BLaER1 treated with 17β-estradiol and CSF1 and Interleukin-3, amounts not matched to agents 10 nM and 100 nM (cell line): ENCODE measurements around the gene KIAA1586.

ENCODE experiments used
- H3K27ac ChIP-seq, 11 experiments: shearing (Covaris generic); formaldehyde crosslinking; 2 replicates each; pipeline ENCODE4 v1.8.1; 2022
- H3K27me3 ChIP-seq, 11 experiments: shearing (Covaris generic); formaldehyde crosslinking; 2 replicates each; pipeline ENCODE4 v1.8.1; 2022
- H3K36me3 ChIP-seq, 11 experiments: shearing (Covaris generic); formaldehyde crosslinking; 2 replicates each; pipeline ENCODE4 v1.8.1; 2022
- H3K4me1 ChIP-seq, 10 experiments: shearing (Covaris generic); formaldehyde crosslinking; 2 replicates each; pipeline ENCODE4 v1.8.1; 2022
- H3K4me2 ChIP-seq, 11 experiments: shearing (Covaris generic); formaldehyde crosslinking; 2 replicates each; pipeline ENCODE4 v1.8.1; 2022
- H3K4me3 ChIP-seq, 10 experiments: shearing (Covaris generic); formaldehyde crosslinking; 2 replicates each; pipeline ENCODE4 v1.8.1; 2022
- H3K9ac ChIP-seq, 11 experiments: shearing (Covaris generic); formaldehyde crosslinking; 2 replicates each; pipeline ENCODE4 v1.8.1; 2022
- H3K9me3 ChIP-seq, 11 experiments: shearing (Covaris generic); formaldehyde crosslinking; replicated peaks in 1 of 11; 2 replicates each; pipeline ENCODE4 v1.8.1; 2022
- H4K20me1 ChIP-seq, 11 experiments: shearing (Covaris generic); formaldehyde crosslinking; 2 replicates each; pipeline ENCODE4 v1.8.1; 2022
- Cebpa-rat ChIP-seq, 11 experiments: shearing (Covaris generic); IDR thresholded peaks; 2 replicates each; pipeline ENCODE4 v1.8.1; 2022

Gene KIAA1586

DNA sequence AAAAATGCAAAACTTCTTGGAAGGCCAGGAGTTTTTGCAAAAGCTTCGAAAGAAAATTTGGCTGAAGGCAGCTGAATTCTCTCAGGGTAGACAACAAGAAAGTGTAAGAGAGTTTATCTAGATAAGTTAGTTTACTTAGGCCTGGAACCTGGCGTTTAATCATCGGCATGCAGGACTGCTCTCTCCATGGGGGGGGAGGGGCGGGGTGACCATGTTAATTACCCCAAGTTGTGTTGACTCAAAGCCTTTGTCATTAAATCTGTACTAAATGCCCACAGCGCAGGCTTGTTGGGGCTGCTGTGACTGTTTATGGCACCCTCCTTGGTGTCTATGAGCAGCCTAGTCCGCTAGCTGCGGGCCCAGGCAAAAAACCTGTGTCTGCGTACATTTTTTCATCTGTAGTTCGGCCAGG lies 23.4 kb downstream of the KIAA1586 start:
- no peak overlapping the region for H3K4me3 ChIP-seq
- H3K36me3 ChIP-seq, result peaks cover 21 to 53% (median 34%) of the 10 kb centered on the region in 11 experiments; a peak in 21 of 22 replicates
- no peak overlapping the region for H3K9ac ChIP-seq
- no peaks in the 10 kb centered on the region for H4K20me1 ChIP-seq
- TF ChIP-seq Cebpa-rat (IDR thresholded peaks at IDR 0.05), result no peak
- H3K4me1 ChIP-seq, result peaks cover 0 to 3% (median under 1%) of the 10 kb centered on the region in 10 experiments; a peak in 9 of 20 replicates
- H3K9me3 ChIP-seq, result no peaks in the 10 kb centered on the region
- H3K4me2 ChIP-seq, result no peak overlapping the region
- no peaks in the 10 kb centered on the region for H3K27me3 ChIP-seq
- H3K27ac ChIP-seq, result no peak overlapping the region

GRCh38 chr6:57072108-57072507 lies 25.6 kb downstream of the KIAA1586 start:
- H3K36me3 ChIP-seq, result peaks cover 5 to 32% (median 13%) of the 10 kb centered on the region in 11 experiments; a peak in 15 of 22 replicates
- no peak overlapping the region for H3K9ac ChIP-seq
- no peak overlapping the region for H3K27ac ChIP-seq
- no peak overlapping the region for H3K4me2 ChIP-seq
- no peak for TF ChIP-seq Cebpa-rat (IDR thresholded peaks at IDR 0.05)
- H4K20me1 ChIP-seq, result no peaks in the 10 kb centered on the region
- H3K27me3 ChIP-seq, result no peaks in the 10 kb centered on the region
- no peaks in the 10 kb centered on the region for H3K9me3 ChIP-seq
- no peak overlapping the region for H3K4me3 ChIP-seq
- no peaks in the 10 kb centered on the region for H3K4me1 ChIP-seq

DNA sequence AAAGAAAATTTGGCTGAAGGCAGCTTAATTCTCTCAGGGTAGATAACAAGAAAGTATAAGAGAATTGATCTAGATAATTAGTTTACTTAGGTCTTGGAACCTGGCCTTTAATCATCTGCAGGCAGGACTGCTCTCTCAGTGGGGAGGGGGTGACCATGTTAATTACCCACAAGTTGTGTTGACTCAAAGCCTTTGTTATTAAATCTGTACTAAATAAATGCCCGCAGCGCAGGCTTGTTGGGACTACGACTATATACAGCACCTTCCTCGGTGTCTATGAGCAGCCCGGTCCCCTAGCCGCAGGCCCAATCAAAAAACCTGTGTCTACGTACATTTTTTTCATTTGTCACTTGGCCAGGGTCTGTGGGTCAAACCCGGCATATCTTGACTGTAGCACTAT lies 27.9 kb downstream of the KIAA1586 start:
- no peak for TF ChIP-seq Cebpa-rat (IDR thresholded peaks at IDR 0.05)

DNA sequence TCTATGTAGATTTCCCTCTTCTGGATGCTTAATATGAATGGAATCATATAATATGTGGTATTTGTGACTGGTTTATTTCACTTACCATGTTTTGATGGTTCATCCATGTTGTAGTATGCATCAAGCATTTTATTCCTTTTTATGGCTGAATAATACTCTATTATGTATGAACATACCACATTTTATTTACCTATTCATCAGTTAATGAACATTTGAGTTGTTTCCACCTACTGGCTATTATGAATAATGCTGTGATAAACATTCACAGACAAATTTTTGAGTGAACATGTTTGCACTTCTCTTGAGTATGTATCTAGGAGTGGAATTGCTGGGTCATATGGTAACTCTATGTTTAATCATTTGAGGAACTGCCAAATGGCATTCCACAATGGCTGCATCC lies 28.6 kb downstream of the KIAA1586 start:
- no peaks in the 10 kb centered on the region for H3K4me1 ChIP-seq
- H3K27me3 ChIP-seq, result no peaks in the 10 kb centered on the region
- peaks cover 0 to 31% (median 18%) of the 10 kb centered on the region in 11 experiments; a peak in 16 of 22 replicates for H3K36me3 ChIP-seq
- no peak overlapping the region for H3K27ac ChIP-seq
- no peak overlapping the region for H3K4me3 ChIP-seq
- no peak overlapping the region for H3K9ac ChIP-seq
- H4K20me1 ChIP-seq, result no peaks in the 10 kb centered on the region
- H3K9me3 ChIP-seq, result peaks cover 10 to 16% (median 12%) of the 10 kb centered on the region in 11 experiments
- no peak for TF ChIP-seq Cebpa-rat (IDR thresholded peaks at IDR 0.05)
- no peak overlapping the region for H3K4me2 ChIP-seq

More for the DNA sequence above, 27.9 kb downstream of the KIAA1586 start:
- H3K4me3 ChIP-seq, result no peak overlapping the region
- H3K4me1 ChIP-seq, result no peaks in the 10 kb centered on the region
- no peak overlapping the region for H3K27ac ChIP-seq
- H3K4me2 ChIP-seq, result no peak overlapping the region
- peaks cover 4 to 10% (median 5%) of the 10 kb centered on the region in 11 experiments; a peak in 21 of 22 replicates for H3K9me3 ChIP-seq
- no peak overlapping the region for H3K9ac ChIP-seq
- H3K27me3 ChIP-seq, result no peaks in the 10 kb centered on the region
- H4K20me1 ChIP-seq, result no peaks in the 10 kb centered on the region
- peaks cover under 1 to 26% (median 12%) of the 10 kb centered on the region in 11 experiments; a peak in 17 of 22 replicates for H3K36me3 ChIP-seq

DNA sequence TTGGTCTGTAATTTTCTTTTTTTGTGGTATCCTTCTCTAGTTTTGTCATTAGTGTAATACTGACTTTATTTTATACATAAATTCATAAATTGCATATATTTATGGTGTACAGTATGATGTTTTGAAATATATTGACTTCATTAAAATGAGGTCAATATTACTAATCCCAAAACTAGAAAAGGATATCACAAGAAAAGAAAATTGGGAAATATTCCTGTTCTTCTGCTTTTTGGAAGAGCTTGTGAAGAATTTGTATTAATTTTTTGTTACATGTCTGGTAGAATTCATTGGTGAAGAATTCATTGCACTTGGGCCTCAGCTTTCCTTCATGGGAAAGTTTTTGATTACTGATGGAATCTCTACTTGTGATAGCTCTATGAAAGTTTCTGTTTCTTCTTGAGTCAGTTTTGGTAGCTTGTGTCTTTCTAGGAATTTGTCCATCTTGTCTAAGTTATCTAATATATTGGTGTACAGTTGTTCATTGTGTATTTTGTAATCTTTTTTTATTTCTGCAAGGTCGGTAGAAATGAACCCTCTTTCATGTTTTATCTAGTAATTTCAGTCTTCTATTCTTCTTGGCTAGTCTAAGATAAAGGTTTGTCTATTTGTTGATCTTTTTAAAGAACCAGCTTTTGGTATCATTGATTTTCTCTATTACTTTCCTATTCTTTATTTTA lies 32.2 kb downstream of the KIAA1586 start:
- H3K36me3 ChIP-seq, result peaks cover 0 to 30% (median 18%) of the 10 kb centered on the region in 11 experiments; a peak in 16 of 22 replicates
- H3K9me3 ChIP-seq, result peaks cover 17 to 23% (median 18%) of the 10 kb centered on the region in 11 experiments

DNA sequence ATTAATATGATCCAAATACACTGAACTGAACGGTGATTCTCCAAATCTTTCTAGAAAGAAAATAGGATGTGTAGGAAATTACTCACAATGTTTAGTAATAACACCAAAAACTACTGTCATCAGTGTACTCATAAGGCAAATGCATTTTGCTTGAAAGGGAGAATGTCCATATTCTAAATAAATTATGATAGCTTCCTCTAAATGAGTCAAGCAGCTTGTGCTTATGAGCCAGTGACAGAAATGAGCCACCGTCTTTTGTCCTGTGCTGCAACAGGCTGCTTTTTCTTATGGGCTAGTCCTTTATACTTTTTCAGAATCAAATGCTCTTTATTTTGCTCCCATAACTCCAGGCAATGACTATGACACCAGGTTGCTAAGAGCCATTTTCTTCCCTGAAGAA lies 39.0 kb downstream of the KIAA1586 start:
- Histone ChIP-seq H3K9me3 (peaks cover 0 to 5% (median 3%) of the 10 kb centered on the region in 11 experiments; a peak in 13 of 22 replicates), H4K20me1 (no peaks in the 10 kb centered on the region), H3K4me2 (no peak overlapping the region), H3K27ac (no peak overlapping the region), H3K36me3 (peaks cover 0 to 3% (median 0%) of the 10 kb centered on the region in 11 experiments; a peak in 2 of 22 replicates), H3K9ac (no peak overlapping the region), H3K4me1 (peaks cover 19 to 31% (median 25%) of the 10 kb centered on the region in 10 experiments), H3K27me3 (no peaks in the 10 kb centered on the region), H3K4me3 (no peak overlapping the region)
- no peak for TF ChIP-seq Cebpa-rat (IDR thresholded peaks at IDR 0.05)

More for the DNA sequence above, 32.2 kb downstream of the KIAA1586 start:
- Histone ChIP-seq H3K4me1 (peaks cover 9 to 19% (median 16%) of the 10 kb centered on the region in 10 experiments; a peak in 19 of 20 replicates), H3K4me2 (no peak overlapping the region), H3K9ac (no peak overlapping the region), H4K20me1 (no peaks in the 10 kb centered on the region), H3K27ac (no peak overlapping the region), H3K27me3 (no peaks in the 10 kb centered on the region), H3K4me3 (no peak overlapping the region)
- no peak for TF ChIP-seq Cebpa-rat (IDR thresholded peaks at IDR 0.05)

DNA sequence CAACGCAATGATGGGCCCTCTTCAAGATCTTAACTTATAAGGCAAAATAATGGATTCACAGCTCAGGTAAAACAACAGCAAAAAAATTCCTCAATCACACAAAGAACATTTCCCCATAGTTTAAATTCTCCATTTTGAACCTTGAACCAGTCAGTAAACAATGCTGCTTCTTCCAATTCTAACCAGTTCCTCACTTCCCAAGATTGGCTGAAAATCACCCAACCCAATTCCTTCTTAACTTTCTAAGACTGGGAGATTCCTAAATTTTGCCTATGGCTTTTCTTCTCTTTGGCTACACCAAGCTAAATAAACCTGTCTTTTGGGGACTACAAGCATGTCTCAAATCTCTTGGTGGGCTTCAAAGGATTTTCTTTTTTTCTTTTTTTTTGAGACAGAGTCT lies 40.4 kb downstream of the KIAA1586 start:
- Histone ChIP-seq H3K9ac (no peak overlapping the region), H3K9me3 (no peaks in the 10 kb centered on the region), H3K4me3 (no peak overlapping the region), H3K36me3 (peaks cover 1 to 6% (median 5%) of the 10 kb centered on the region in 11 experiments; a peak in 12 of 22 replicates), H3K4me1 (peaks cover 25 to 37% (median 30%) of the 10 kb centered on the region in 10 experiments), H4K20me1 (peaks cover 1 to 7% (median 5%) of the 10 kb centered on the region in 11 experiments; a peak in 20 of 22 replicates), H3K27me3 (no peaks in the 10 kb centered on the region), H3K27ac (no peak overlapping the region), H3K4me2 (no peak overlapping the region)
- no peak for TF ChIP-seq Cebpa-rat (IDR thresholded peaks at IDR 0.05)

GRCh38 chr6:57087916-57088315 lies 41.4 kb downstream of the KIAA1586 start:
- no peak for TF ChIP-seq Cebpa-rat (IDR thresholded peaks at IDR 0.05)
- Histone ChIP-seq H3K4me1 (peaks cover 27 to 35% (median 30%) of the 10 kb centered on the region in 10 experiments), H3K27ac (no peak overlapping the region), H3K27me3 (no peaks in the 10 kb centered on the region), H3K9ac (no peak overlapping the region), H4K20me1 (peaks cover 11 to 18% (median 16%) of the 10 kb centered on the region in 11 experiments; a peak in 20 of 22 replicates), H3K36me3 (peaks cover 3 to 16% (median 13%) of the 10 kb centered on the region in 11 experiments; a peak in 16 of 22 replicates), H3K4me3 (no peak overlapping the region), H3K4me2 (0 out of 22 replicates have a peak overlapping the region, but pooled peaks of 1 of the 11 experiments have one; percentile 8), H3K9me3 (no peaks in the 10 kb centered on the region)

DNA sequence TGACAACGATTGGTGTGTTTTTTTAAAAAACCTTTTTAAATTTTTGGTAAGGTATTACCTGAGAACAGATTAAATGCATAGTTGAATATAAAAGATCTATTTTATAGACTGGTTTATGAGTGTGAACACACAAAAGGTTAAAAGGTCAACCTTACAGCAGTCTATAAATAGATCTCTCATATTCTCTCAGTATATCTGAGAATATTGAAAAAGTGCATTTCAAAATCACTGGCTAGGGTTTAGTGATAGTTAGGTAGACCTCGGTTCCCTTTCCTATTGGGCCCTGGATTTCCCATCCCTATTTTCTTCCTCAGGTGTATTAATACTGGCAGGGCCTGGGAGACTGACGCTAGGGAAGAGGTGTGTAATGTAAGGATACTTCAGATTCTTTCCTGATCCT lies 42.8 kb downstream of the KIAA1586 start:
- H3K4me2 ChIP-seq, result peak overlapping the region; percentile 62 to 83 (median 76)
- peak overlapping the region in 9 of 11 experiments; percentile 14 to 81 (median 58); a peak in 17 of 22 replicates for H3K27ac ChIP-seq
- H3K36me3 ChIP-seq, result peaks cover 11 to 30% (median 22%) of the 10 kb centered on the region in 11 experiments; a peak in 17 of 22 replicates
- H3K4me3 ChIP-seq, result peak overlapping the region; percentile 62 to 72 (median 68); a peak in 18 of 20 replicates
- TF ChIP-seq Cebpa-rat (IDR thresholded peaks at IDR 0.05), result no peak
- peaks cover 19 to 31% (median 29%) of the 10 kb centered on the region in 11 experiments; a peak in 20 of 22 replicates for H4K20me1 ChIP-seq
- peak overlapping the region in 10 of 11 experiments; percentile 15 to 85 (median 80); a peak in 14 of 22 replicates for H3K9ac ChIP-seq
- H3K9me3 ChIP-seq, result no peaks in the 10 kb centered on the region
- peaks cover 27 to 42% (median 35%) of the 10 kb centered on the region in 10 experiments for H3K4me1 ChIP-seq
- H3K27me3 ChIP-seq, result no peaks in the 10 kb centered on the region
